ENCODE results near the gene INSRR. TPM values are rescaled to one million over a fixed set of nuclear protein-coding genes. Genes with fewer than 3 reads are reported as not detected.

The INSRR gene
- total and polyA plus RNA-seq, 9 donors = 0.02 to 0.15 TPM; not detected in 7

GRCh38 chr1:156876281-156876680 lies 17.4 kb upstream of the INSRR start:
- no peak overlapping the region for H3K4me3 ChIP-seq
- TF ChIP-seq EP300 (IDR thresholded peaks at IDR 0.05) (no peak), POLR2A (IDR thresholded peaks at IDR 0.05) (no peak), CTCF (IDR thresholded peaks at IDR 0.05) (no peak)
- H3K27me3 ChIP-seq = no peaks in the 10 kb centered on the region
- no peaks in the 10 kb centered on the region for H3K9me3 ChIP-seq
- intact Hi-C loops (cut with DNase I) = no loop called here
- 67 to 70% (median 69%) methylated on average over 20 to 21 of the region's 21 CpGs for WGBS, 3 donors
- no peak overlapping the region for H3K27ac ChIP-seq
- H3K4me1 ChIP-seq (ENCODE audit: insufficient read depth) = peaks cover 4% of the 10 kb centered on the region
- no peaks in the 10 kb centered on the region for H3K36me3 ChIP-seq
- DNase-seq = no peak

GRCh38 chr1:156875341-156875615 lies 16.4 kb upstream of the INSRR start:
- Histone ChIP-seq H3K27ac (no peak overlapping the region), H3K27me3 (no peaks in the 10 kb centered on the region), H3K4me1 (ENCODE audit: insufficient read depth) (peaks cover 4% of the 10 kb centered on the region), H3K4me3 (no peak overlapping the region), H3K36me3 (no peaks in the 10 kb centered on the region), H3K9me3 (no peaks in the 10 kb centered on the region)
- WGBS, 3 donors = 59 to 84% (median 79%) methylated on average over 5 of the region's 5 CpGs
- TF ChIP-seq EP300 (IDR thresholded peaks at IDR 0.05) = no peak
- TF ChIP-seq POLR2A (IDR thresholded peaks at IDR 0.05) = no peak
- no peak for TF ChIP-seq CTCF (IDR thresholded peaks at IDR 0.05)
- no peak for DNase-seq
- intact Hi-C loops (cut with DNase I) = no loop called here

GRCh38 chr1:156874572-156875340 lies 15.8 kb upstream of the INSRR start:
- Histone ChIP-seq H3K4me1 (ENCODE audit: insufficient read depth) (peaks cover 4% of the 10 kb centered on the region), H3K27me3 (no peaks in the 10 kb centered on the region), H3K4me3 (no peak overlapping the region), H3K27ac (no peak overlapping the region), H3K9me3 (no peaks in the 10 kb centered on the region), H3K36me3 (no peaks in the 10 kb centered on the region)
- TF ChIP-seq CTCF (IDR thresholded peaks at IDR 0.05) (no peak), EP300 (IDR thresholded peaks at IDR 0.05) (no peak), POLR2A (IDR thresholded peaks at IDR 0.05) (no peak)
- intact Hi-C loops (cut with DNase I) = no loop called here
- no peak for DNase-seq
- WGBS, 3 donors = 88 to 90% (median 90%) methylated on average over 16 of the region's 16 CpGs

DNA sequence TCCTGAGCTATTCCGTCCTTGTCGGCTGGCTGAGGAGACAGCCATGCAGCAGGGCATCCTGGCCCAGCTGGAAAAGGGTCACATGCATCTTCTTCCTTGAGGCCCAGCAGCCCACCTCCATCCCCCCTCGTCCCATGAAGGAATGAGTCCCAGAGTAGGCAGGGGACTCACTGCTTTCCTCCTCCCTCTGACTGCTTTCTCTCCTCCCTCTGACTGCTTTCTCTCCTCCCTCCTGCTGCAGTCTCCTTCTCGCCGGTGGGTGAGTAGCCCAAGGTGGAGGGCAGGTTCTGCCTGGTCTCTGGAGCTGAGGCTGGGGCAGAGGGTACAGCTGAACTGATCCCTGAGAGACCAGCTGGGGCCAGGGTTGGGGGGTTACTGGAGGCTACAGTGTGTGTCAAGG lies 15.2 kb upstream of the INSRR start:
- 83 to 91% (median 88%) methylated on average over 5 of the region's 5 CpGs for WGBS, 3 donors
- Histone ChIP-seq H3K27me3 (no peaks in the 10 kb centered on the region), H3K9me3 (no peaks in the 10 kb centered on the region), H3K4me3 (no peak overlapping the region), H3K36me3 (no peaks in the 10 kb centered on the region), H3K27ac (no peak overlapping the region), H3K4me1 (ENCODE audit: insufficient read depth) (peaks cover 4% of the 10 kb centered on the region)
- DNase-seq = no peak
- no peak for TF ChIP-seq CTCF (IDR thresholded peaks at IDR 0.05)
- intact Hi-C loops (cut with DNase I) = no loop called here

Data from ovary (tissue), 9 donors.